IMR-90 (cell line): ENCODE data around the gene BEAN1. TPM values are rescaled to one million over a fixed set of nuclear protein-coding genes. Genes with fewer than 3 reads are reported as not detected.

Experiments used
- ATAC-seq: fragments of 200-7000 bp; cut with Tn5 transposase; 2 replicates; pipeline ENCODE4 v1.9.1; 2020; ENCODE audit warnings: low read depth, mild to moderate bottlenecking, moderate library complexity
- BruUV-seq: library from RNA; stranded (reverse); fragments of 400-500 nt; replicated peaks from 2 replicates; lab custom pipeline; 2021; lab: Mats Ljungman, UMichigan
- CTCF ChIA-PET: fragments of 300-600 bp; formaldehyde crosslinking; extraction: SDS; loops from one replicate; lab custom pipeline; 2021; ENCODE audit warnings: antibody characterized with exemption; lab: Yijun Ruan, JAX
- POLR2A ChIA-PET: fragments of 300-600 bp; sonication (Branson Sonifier 250); formaldehyde crosslinking; loops from one replicate; lab custom pipeline; 2022; ENCODE audit warnings: antibody characterized with exemption; ENCODE audit not compliant: unreplicated experiment; lab: Charles Lee
- DNase-seq: peaks from one replicate; pipeline ENCODE4 v3.0.0; 2013
- H2AFZ ChIP-seq: replicated peaks from 2 replicates; pipeline ENCODE3; 2013; ENCODE audit warnings: low read length, mild to moderate bottlenecking; ENCODE audit not compliant: poor library complexity
- H2AK5ac ChIP-seq: 2 replicates; pipeline ENCODE4 v1.6.1; 2013; ENCODE audit warnings: low read depth, low read length, inconsistent platforms
- H2AK9ac ChIP-seq: replicated peaks from 2 replicates; pipeline ENCODE3; 2013; ENCODE audit warnings: mild to moderate bottlenecking, low read depth, low read length, moderate library complexity; ENCODE audit not compliant: poor library complexity
- H2BK120ac ChIP-seq: 2 replicates; pipeline ENCODE4 v1.6.1; 2013; ENCODE audit warnings: low read depth, low read length, inconsistent platforms
- H2BK15ac ChIP-seq: 3 replicates; pipeline ENCODE4 v1.6.1; 2013; ENCODE audit warnings: low read depth, low read length, inconsistent platforms
- H2BK20ac ChIP-seq: 2 replicates; pipeline ENCODE4 v1.6.1; 2013; ENCODE audit warnings: low read depth, mild to moderate bottlenecking, inconsistent platforms, low read length, moderate library complexity
- H2BK5ac ChIP-seq: 2 replicates; pipeline ENCODE4 v1.6.1; 2013; ENCODE audit warnings: mild to moderate bottlenecking, low read depth, low read length, inconsistent platforms; ENCODE audit not compliant: poor library complexity, severe bottlenecking
- H3K14ac ChIP-seq: replicated peaks from 2 replicates; pipeline ENCODE4 v1.6.1; 2013; ENCODE audit warnings: low read depth, low read length, inconsistent platforms
- H3K18ac ChIP-seq: 2 replicates; pipeline ENCODE4 v1.6.1; 2013; ENCODE audit warnings: low read depth, low read length, control low read depth
- H3K23ac ChIP-seq: 2 replicates; pipeline ENCODE4 v1.6.1; 2013; ENCODE audit warnings: low read depth, low read length, inconsistent platforms
- H3K27ac ChIP-seq: 2 replicates; pipeline ENCODE4 v1.5.1; 2013; ENCODE audit warnings: mild to moderate bottlenecking, control low read depth, low read length; ENCODE audit not compliant: insufficient read depth
- H3K27me3 ChIP-seq: 2 replicates; pipeline ENCODE4 v1.6.1; 2013; ENCODE audit warnings: low read length; ENCODE audit not compliant: control insufficient read depth, insufficient read depth
- H3K36me3 ChIP-seq: 2 replicates; pipeline ENCODE4 v1.6.1; 2013; ENCODE audit warnings: low read length, mixed read lengths; ENCODE audit not compliant: control insufficient read depth, insufficient read depth
- H3K4ac ChIP-seq: 2 replicates; pipeline ENCODE4 v1.6.1; 2013; ENCODE audit warnings: low read depth, low read length, inconsistent platforms
- H3K4me1 ChIP-seq: 2 replicates; pipeline ENCODE4 v1.6.1; 2013; ENCODE audit warnings: low read length, mixed read lengths; ENCODE audit not compliant: control insufficient read depth, insufficient read depth
- H3K4me2 ChIP-seq: 2 replicates; pipeline ENCODE4 v1.6.1; 2013; ENCODE audit warnings: low read depth, mild to moderate bottlenecking, control low read depth, low read length, moderate library complexity
- H3K4me3 ChIP-seq: 2 replicates; pipeline ENCODE4 v1.5.1; 2013; ENCODE audit warnings: low read depth, mild to moderate bottlenecking, control low read depth, low read length, moderate library complexity; ENCODE audit not compliant: insufficient read depth
- H3K56ac ChIP-seq: 2 replicates; pipeline ENCODE4 v1.6.1; 2013; ENCODE audit warnings: low read length, inconsistent platforms; ENCODE audit not compliant: insufficient read depth; ENCODE audit errors: extremely low read depth
- H3K79me1 ChIP-seq, 2 experiments: 2 replicates each; pipeline ENCODE4 v1.6.1; 2013; ENCODE audit warnings: low read length in 2 of 2, inconsistent platforms in 1 of 2, low read depth in 1 of 2
- H3K9ac ChIP-seq: 2 replicates; pipeline ENCODE4 v1.6.1; 2013; ENCODE audit warnings: low read depth, low read length, control low read depth
- H3K9me1 ChIP-seq: 2 replicates; pipeline ENCODE4 v1.6.1; 2013; ENCODE audit warnings: low read length, inconsistent platforms; ENCODE audit not compliant: insufficient read depth
- H3K9me3 ChIP-seq: 2 replicates; pipeline ENCODE4 v1.6.1; 2013; ENCODE audit warnings: low read length; ENCODE audit not compliant: control insufficient read depth, insufficient read depth
- H4K20me1 ChIP-seq: 2 replicates; pipeline ENCODE4 v1.6.1; 2013; ENCODE audit warnings: low read length, inconsistent platforms; ENCODE audit not compliant: insufficient read depth
- H4K5ac ChIP-seq: 2 replicates; pipeline ENCODE4 v1.6.1; 2013; ENCODE audit warnings: mild to moderate bottlenecking, low read depth, low read length, control low read depth
- H4K8ac ChIP-seq, 2 experiments: 2 replicates each; pipeline ENCODE4 v1.6.1; 2013; ENCODE audit warnings: low read depth in 2 of 2, low read length in 2 of 2, control low read depth in 1 of 2, inconsistent platforms in 1 of 2
- H4K91ac ChIP-seq: 2 replicates; pipeline ENCODE4 v1.6.1; 2013; ENCODE audit warnings: low read depth, low read length, inconsistent platforms; ENCODE audit not compliant: insufficient read depth
- BHLHE40 ChIP-seq: fragments of 150-350 bp; IDR thresholded peaks from 2 replicates; pipeline ENCODE4 v1.6.1; 2016; ENCODE audit warnings: mild to moderate bottlenecking, low read depth, low read length
- CEBPB ChIP-seq: IDR thresholded peaks from 2 replicates; pipeline ENCODE4 v1.6.1; 2012; ENCODE audit warnings: low read depth, low read length, improper control_type of control experiment
- CHD1 ChIP-seq: IDR thresholded peaks from 2 replicates; pipeline ENCODE4 v1.6.1; 2012; ENCODE audit warnings: low read depth, low read length, improper control_type of control experiment
- CTCF ChIP-seq: conservative IDR thresholded peaks from 2 replicates; pipeline ENCODE4 v1.5.1; 2012; ENCODE audit warnings: mild to moderate bottlenecking, low read depth, low read length, improper control_type of control experiment
- MAFK ChIP-seq: IDR thresholded peaks from 2 replicates; pipeline ENCODE4 v1.6.1; 2012; ENCODE audit warnings: low read depth, low read length, improper control_type of control experiment
- MAZ ChIP-seq: IDR thresholded peaks from 2 replicates; pipeline ENCODE4 v1.6.1; 2012; ENCODE audit warnings: low read depth, mild to moderate bottlenecking, low read length, improper control_type of control experiment, moderate library complexity, borderline replicate concordance
- MXI1 ChIP-seq: IDR thresholded peaks from 2 replicates; pipeline ENCODE4 v1.6.1; 2012; ENCODE audit warnings: low read depth, mild to moderate bottlenecking, low read length, moderate library complexity, borderline replicate concordance
- NFE2L2 ChIP-seq: fragments of 150-350 bp; IDR thresholded peaks from 2 replicates; pipeline ENCODE4 v1.6.1; 2016; ENCODE audit warnings: low read depth, mild to moderate bottlenecking, low read length
- POLR2A ChIP-seq: IDR thresholded peaks from 2 replicates; pipeline ENCODE4 v1.6.1; 2012; ENCODE audit warnings: mild to moderate bottlenecking, low read depth, low read length
- RCOR1 ChIP-seq: IDR thresholded peaks from 2 replicates; pipeline ENCODE4 v1.6.1; 2012; ENCODE audit warnings: mild to moderate bottlenecking, low read length, improper control_type of control experiment; ENCODE audit not compliant: insufficient replicate concordance
- RFX5 ChIP-seq: IDR thresholded peaks from 2 replicates; pipeline ENCODE4 v1.8.0; 2012; ENCODE audit warnings: low read depth, mild to moderate bottlenecking, low read length, moderate library complexity
- WGBS, 2 experiments: methylation state at CpG; one replicate each; pipeline versions ENCODE4 v1.1.5 to v1.1.7; 2013; ENCODE audit warnings: missing lambda C conversion rate in 2 of 2; ENCODE audit not compliant: insufficient read length in 1 of 2; ENCODE audit errors: extremely low coverage in 2 of 2; 5-methylcytosine and 5-hydroxymethylcytosine counted together
- dilution Hi-C: fragments of 300-500 bp; cut with HindIII; formaldehyde crosslinking; loops from one replicate; pipeline ENCODE4 v1.14.3; 2018; ENCODE audit warnings: low sequenced_read_pairs; ENCODE audit not compliant: unreplicated experiment
- in situ Hi-C: fragments of 300-500 bp; cut with MboI; formaldehyde crosslinking; loops from 3 replicates; pipeline ENCODE4 v1.14.3; 2019; ENCODE audit warnings: low sequenced_read_pairs, inconsistent platforms, mixed read lengths
- intact Hi-C: fragments of 100-400 bp; cut with micrococcal nuclease; formaldehyde crosslinking; loops from 2 replicates; pipeline ENCODE4 v1.10.0; 2022
- polyA plus RNA-seq, 3 experiments: library from polyadenylated mRNA; depleted of rRNA; stranded (reverse); fragments of >200 nt; gene quantifications; 2 replicates each; pipeline ENCODE4 v1.2.3, GENCODE V29; 2012; ENCODE audit warnings: low replicate concordance in 1 of 3
- total RNA-seq: library from RNA; depleted of rRNA; stranded (reverse); fragments of >200 nt; gene quantifications from 2 replicates; pipeline ENCODE4 v1.2.3, GENCODE V29; 2012
- TF ChIP-seq, protein P1 (sequence below): fragments of 150-350 bp; IDR thresholded peaks from 2 replicates; pipeline ENCODE4 v1.6.1; 2016; ENCODE audit warnings: low read depth, mild to moderate bottlenecking, low read length, moderate library complexity, borderline replicate concordance

BEAN1 gene
- total and polyA plus RNA-seq, 2 of the 4 experiments (the other 2 are of a cell fraction), result not detected

DNA sequence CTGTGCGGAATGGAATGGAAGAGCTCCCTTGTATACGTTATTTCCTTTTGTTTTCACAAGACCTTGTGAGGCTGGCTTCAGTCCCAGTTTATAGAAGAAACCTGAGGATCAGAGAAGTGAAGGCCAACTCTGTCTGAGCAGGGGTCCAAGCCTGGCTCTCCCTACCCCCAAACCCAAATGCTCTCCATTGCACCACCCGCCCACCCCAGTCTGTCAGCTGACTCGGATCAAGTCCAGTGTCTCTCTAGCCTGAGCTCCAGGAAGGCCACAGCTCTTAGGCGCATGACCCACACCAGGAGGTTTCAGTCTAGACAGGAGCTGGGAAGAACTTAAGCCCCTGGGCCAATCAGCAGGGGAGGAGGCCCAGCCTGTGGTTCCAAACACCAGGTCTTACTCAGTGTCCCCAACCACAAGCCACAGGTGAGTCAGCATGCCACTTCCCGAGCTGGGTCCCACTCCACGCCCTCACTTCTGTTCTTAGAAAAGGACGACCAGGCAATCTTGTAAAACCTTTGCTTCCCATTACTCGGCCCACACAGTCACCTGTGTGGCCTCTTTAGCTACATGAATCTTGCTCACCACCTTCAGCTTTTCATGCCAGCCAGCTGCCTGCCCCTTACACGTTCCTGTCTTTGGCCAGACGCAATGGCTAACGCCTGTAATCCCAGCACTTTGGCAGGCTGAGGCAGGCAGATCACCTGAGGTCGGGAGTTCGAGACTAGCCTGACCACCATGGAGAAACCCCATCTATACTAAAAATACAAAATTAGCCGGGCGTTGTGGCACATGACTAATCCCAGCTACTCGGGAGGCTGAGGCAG, 95.1 kb downstream of the BEAN1 start:
- in situ Hi-C loops (no loop called here), dilution Hi-C loops (no loop called here), intact Hi-C loops (no loop called here)
- H3K56ac ChIP-seq, result no peak overlapping the region
- H4K91ac ChIP-seq, result peak overlapping the region; percentile 66
- peak overlapping the region; percentile 47; the same call in 1 of the 2 replicates for H3K4me2 ChIP-seq
- H2AK9ac ChIP-seq, result peak overlapping the region; percentile 88
- WGBS, 2 experiments, result 30% methylated on average over 2 of the region's 17 CpGs; no CpG with 5 or more reads in 1 of the 2 experiments
- H3K14ac ChIP-seq, result peak overlapping the region; percentile 79
- no peaks in the 10 kb centered on the region for H3K27me3 ChIP-seq
- no peak overlapping the region for H3K9ac ChIP-seq
- H2BK15ac ChIP-seq, result peak overlapping the region; percentile 87; the same call in 2 of the 3 replicates
- H4K8ac ChIP-seq, result peak overlapping the region; percentile 3 to 59; a peak in 3 of 4 replicates
- H3K9me3 ChIP-seq, result no peaks in the 10 kb centered on the region
- H2AK5ac ChIP-seq, result peak overlapping the region; percentile 85; the same call in 1 of the 2 replicates
- no peaks in the 10 kb centered on the region; the same call in 1 of the 2 replicates for H4K20me1 ChIP-seq
- peak overlapping the region; percentile 3; the same call in 1 of the 2 replicates for H4K5ac ChIP-seq
- POLR2A ChIA-PET, result interaction anchor here (0.6 to 1.3 kb wide), 2 partner anchors 30 to 1139 kb away, joined by 3 to 5 read pairs; partner anchors contain the start of gene CKLF
- H3K23ac ChIP-seq, result peak overlapping the region; percentile 21; the same call in 1 of the 2 replicates
- no peak overlapping the region for H3K4me3 ChIP-seq
- H2BK5ac ChIP-seq, result peak overlapping the region; percentile 11
- peaks cover 16% of the 10 kb centered on the region; the same call in 1 of the 2 replicates for H3K36me3 ChIP-seq
- peak overlapping the region; percentile 8; the same call in 1 of the 2 replicates for H3K27ac ChIP-seq
- peaks cover 28% of the 10 kb centered on the region for H3K9me1 ChIP-seq
- peak overlapping the region; percentile 66 for H2AFZ ChIP-seq
- peak overlapping the region; percentile 85; the same call in 1 of the 2 replicates for H2BK120ac ChIP-seq
- H3K4me1 ChIP-seq, result peaks cover 17% of the 10 kb centered on the region
- peaks cover 3 to 31% of the 10 kb centered on the region in 2 experiments; a peak in 3 of 4 replicates for H3K79me1 ChIP-seq
- CTCF ChIA-PET, result interaction anchor here (1.3 to 1.4 kb wide), 2 partner anchors 10 to 129 kb away, joined by 4 read pairs; no protein-coding TSS in a partner anchor
- BruUV-seq, result no TSS peak
- DNase-seq (peak; percentile 76), ATAC-seq (peak; percentile 64)
- H2BK20ac ChIP-seq, result peak overlapping the region; percentile 64; the same call in 1 of the 2 replicates
- peak overlapping the region; percentile 25; the same call in 1 of the 2 replicates for H3K18ac ChIP-seq
- H3K4ac ChIP-seq, result peak overlapping the region; percentile 81
- TF ChIP-seq, protein P1, sequence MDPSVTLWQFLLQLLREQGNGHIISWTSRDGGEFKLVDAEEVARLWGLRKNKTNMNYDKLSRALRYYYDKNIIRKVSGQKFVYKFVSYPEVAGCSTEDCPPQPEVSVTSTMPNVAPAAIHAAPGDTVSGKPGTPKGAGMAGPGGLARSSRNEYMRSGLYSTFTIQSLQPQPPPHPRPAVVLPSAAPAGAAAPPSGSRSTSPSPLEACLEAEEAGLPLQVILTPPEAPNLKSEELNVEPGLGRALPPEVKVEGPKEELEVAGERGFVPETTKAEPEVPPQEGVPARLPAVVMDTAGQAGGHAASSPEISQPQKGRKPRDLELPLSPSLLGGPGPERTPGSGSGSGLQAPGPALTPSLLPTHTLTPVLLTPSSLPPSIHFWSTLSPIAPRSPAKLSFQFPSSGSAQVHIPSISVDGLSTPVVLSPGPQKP, result no peak
- TF ChIP-seq MXI1 (no peak), NFE2L2 (no peak), RFX5 (no peak), CHD1 (no peak), MAZ (peak; percentile 26; the same call in 1 of the 2 replicates), CEBPB (peak; percentile 33; the same call in 1 of the 2 replicates), MAFK (no peak), CTCF (no peak), BHLHE40 (no peak), RCOR1 (no peak), POLR2A (no peak)
